ENCODE results near the gene PSRC1. TPM values are rescaled to one million over a fixed set of nuclear protein-coding genes. Genes with fewer than 3 reads are reported as not detected.

Gene PSRC1
- total and polyA plus RNA-seq, 2 experiments from 2014 or later, result 55.0 to 61.1 TPM

GRCh38 chr1:109248444-109248796 lies 34.5 kb downstream of the PSRC1 start (continued):
- TF ChIP-seq ZNF462 (CRISPR knock-in tag; IDR thresholded peaks at IDR 0.05) (no peak), EZH2phosphoT487 (IDR thresholded peaks at IDR 0.05; ENCODE audit: unreplicated experiment) (no peak), REST (IDR thresholded peaks at IDR 0.05; ENCODE audit: unreplicated experiment) (no peak), ETS1 (IDR thresholded peaks at IDR 0.05) (no peak), STAT1 (IDR thresholded peaks at IDR 0.05; ENCODE audit: unreplicated experiment) (no peak)

Data from GM23338 (cell line).